NCI-H2196 treated with DMSO at 0.1 percent for 48 hours (cell line): Measurements from ENCODE around the gene PLA2G4A.

Source experiments
- DNase-seq: peaks from one replicate; lab custom pipeline; 2025; ENCODE audit not compliant: unreplicated experiment; lab: John Stamatoyannopoulos, UW

Gene PLA2G4A

GRCh38 chr1:186828611-186829454 is at the start of gene PLA2G4A:
TSS of gene PLA2G4A (plus strand) at chr1:186828949. CDS start at chr1:186854355, 25,406 bp downstream.
- no peak for DNase-seq

GRCh38 chr1:186780076-186780475 is 48.7 kb upstream of the PLA2G4A start:
- DNase-seq = no peak

GRCh38 chr1:186781730-186782129 is 47.0 kb upstream of the PLA2G4A start:
- DNase-seq = no peak

GRCh38 chr1:186782791-186783190 is 46.0 kb upstream of the PLA2G4A start:
- DNase-seq = no peak

GRCh38 chr1:186783193-186783592 is 45.6 kb upstream of the PLA2G4A start:
- DNase-seq = no peak

GRCh38 chr1:186785503-186785902 is 43.2 kb upstream of the PLA2G4A start:
- no peak for DNase-seq

- no peak for DNase-seq
These were observed 38.6 kb upstream of the PLA2G4A start for GRCh38 chr1:186790101-186790500.

GRCh38 chr1:186792870-186793581 is 35.7 kb upstream of the PLA2G4A start:
- no peak for DNase-seq

- no peak for DNase-seq
These were observed 35.2 kb upstream of the PLA2G4A start for GRCh38 chr1:186793582-186793927.

- no peak for DNase-seq
These were observed 29.6 kb upstream of the PLA2G4A start for GRCh38 chr1:186798960-186799688.

GRCh38 chr1:186799689-186800054 is 29.1 kb upstream of the PLA2G4A start:
- no peak for DNase-seq

- no peak for DNase-seq
These were observed 26.4 kb upstream of the PLA2G4A start for GRCh38 chr1:186802388-186802787.

- no peak for DNase-seq
These were observed 24.1 kb upstream of the PLA2G4A start for GRCh38 chr1:186804679-186805078.

- DNase-seq = no peak
These were observed 22.3 kb upstream of the PLA2G4A start for GRCh38 chr1:186806477-186806876.

GRCh38 chr1:186807163-186807562 is 21.6 kb upstream of the PLA2G4A start:
- DNase-seq = no peak

GRCh38 chr1:186811892-186812291 is 16.9 kb upstream of the PLA2G4A start:
- no peak for DNase-seq

- DNase-seq = no peak
These were observed 16.2 kb upstream of the PLA2G4A start for GRCh38 chr1:186812570-186812969.

- DNase-seq = no peak
These were observed 15.3 kb upstream of the PLA2G4A start for GRCh38 chr1:186813420-186813819.

GRCh38 chr1:186819126-186819525 is 9.6 kb upstream of the PLA2G4A start:
- no peak for DNase-seq

GRCh38 chr1:186819563-186819962 is 9.2 kb upstream of the PLA2G4A start:
- DNase-seq = no peak

GRCh38 chr1:186829686-186830587 is 1.2 kb downstream of the PLA2G4A start:
- no peak for DNase-seq
